ENCODE results near the gene KISS1R.
A peak's percentile ranks its signal among the peaks of the same experiment; 100 is the strongest.
"Not testable (repeated sequence)": the region's sequence is repeated elsewhere in the genome, so short reads cannot be mapped to it uniquely, and the experiment has no call there.

The KISS1R gene

DNA sequence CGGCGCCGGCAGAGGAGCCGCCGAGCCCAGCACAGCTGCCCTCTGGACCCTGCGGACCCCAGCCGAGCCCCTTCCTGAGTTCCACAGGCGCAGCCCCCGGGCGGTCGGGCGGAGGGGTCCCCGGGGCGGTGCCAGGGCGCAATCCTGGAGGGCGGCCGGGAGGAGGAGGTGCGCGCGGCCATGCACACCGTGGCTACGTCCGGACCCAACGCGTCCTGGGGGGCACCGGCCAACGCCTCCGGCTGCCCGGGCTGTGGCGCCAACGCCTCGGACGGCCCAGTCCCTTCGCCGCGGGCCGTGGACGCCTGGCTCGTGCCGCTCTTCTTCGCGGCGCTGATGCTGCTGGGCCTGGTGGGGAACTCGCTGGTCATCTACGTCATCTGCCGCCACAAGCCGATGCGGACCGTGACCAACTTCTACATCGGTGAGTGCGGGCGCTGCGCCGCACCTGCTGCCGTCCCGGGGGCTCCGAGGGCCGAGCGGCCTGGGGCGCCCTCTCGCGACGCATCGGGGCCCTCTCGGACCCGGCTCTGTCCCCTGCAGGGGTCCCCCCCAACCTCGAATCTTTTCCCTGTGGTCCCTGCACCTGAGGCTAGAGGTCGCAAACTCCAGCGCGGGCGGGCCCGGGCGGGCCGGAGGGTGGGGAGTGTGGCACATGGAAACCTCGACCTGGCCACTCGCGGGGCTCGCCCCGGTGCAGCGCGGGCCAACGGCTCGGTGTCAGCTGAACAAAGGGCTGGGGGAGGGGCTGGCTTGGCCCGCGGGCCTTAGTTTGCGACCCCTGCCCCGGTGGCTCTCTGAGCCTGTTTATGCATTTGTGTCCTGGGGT is at the start of gene KISS1R:
Gene KISS1R (plus strand): TSS at position 11 of the 829 bp plus-strand sequence. CDS start 170 bp downstream, at position 181.
- DNase-seq (ENCODE audit: low read depth), result no peak

GRCh38 chr19:867855-868457 is 49.2 kb upstream of the KISS1R start:
- no peak for DNase-seq (ENCODE audit: low read depth)

GRCh38 chr19:868458-869244 is 48.5 kb upstream of the KISS1R start:
- DNase-seq (ENCODE audit: low read depth), result no peak

DNA sequence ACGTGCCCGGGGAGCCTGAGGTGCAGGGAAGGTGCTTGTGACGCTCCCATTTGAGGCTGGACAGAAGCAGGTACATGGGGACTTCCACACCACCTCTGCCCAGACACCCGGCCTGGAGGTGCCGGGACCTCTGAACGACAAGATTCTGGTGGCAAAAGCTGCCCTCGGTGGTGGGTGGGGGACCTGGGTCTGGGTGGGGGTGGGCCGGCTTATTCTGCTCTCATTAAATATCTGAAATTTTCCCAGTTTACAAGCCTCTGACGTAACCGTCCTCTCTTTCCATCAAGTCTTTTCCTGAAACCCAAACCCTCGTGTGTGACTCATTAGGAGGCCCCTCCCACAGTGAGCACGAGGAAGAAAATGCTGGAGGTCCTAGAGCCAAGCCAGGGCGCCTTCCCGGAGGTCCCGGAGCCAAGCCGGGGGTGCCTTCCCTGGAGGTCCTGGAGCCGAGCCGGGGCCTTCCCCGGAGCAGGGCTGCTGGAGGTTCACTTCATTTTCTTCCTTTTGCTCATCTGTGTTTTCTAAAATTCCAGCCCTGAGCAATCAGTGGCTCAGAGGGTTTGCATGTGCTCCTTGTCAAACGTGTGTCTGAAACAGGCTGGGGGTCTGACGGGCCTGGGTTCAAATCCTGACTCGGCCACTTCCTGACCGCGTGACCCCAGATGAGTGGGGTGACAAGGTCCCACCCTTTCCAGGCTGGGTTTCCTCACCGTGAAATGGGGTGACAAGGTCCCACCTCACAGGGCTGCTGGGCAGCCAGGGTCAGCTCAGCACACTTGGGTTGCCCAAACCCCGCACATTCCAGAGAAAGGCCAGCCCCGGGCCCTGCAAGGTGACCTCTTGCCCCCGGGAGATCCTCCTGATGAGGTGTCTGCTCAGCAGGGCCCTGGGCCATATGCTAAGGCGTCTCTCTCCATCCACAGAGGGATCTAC is 47.6 kb upstream of the KISS1R start:
- DNase-seq (ENCODE audit: low read depth), result no peak

GRCh38 chr19:870314-870713 is 46.8 kb upstream of the KISS1R start:
- DNase-seq (ENCODE audit: low read depth), result no peak

DNA sequence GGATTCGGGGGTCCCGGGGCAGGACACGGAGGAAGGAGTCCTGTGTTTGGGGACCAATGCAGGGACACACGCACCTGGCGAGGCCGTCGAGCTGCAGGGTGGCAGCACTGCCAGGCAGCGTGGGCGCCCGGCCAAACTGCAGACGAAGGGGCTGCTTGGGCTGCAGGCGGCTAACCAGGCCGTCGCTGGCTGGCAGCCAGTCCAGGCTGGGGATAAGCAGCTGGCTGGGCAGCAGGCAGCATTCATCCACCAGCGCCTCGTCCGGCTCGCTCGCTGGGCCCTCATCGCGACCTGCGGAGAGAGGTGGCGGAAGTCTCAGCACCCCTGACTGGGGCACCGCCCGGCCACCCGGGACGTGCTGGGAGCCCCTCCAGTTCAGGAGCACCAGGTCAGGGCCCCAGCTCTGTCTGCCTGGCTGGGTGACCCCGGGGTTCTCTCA is 46.2 kb upstream of the KISS1R start:
- no peak for DNase-seq (ENCODE audit: low read depth)

DNA sequence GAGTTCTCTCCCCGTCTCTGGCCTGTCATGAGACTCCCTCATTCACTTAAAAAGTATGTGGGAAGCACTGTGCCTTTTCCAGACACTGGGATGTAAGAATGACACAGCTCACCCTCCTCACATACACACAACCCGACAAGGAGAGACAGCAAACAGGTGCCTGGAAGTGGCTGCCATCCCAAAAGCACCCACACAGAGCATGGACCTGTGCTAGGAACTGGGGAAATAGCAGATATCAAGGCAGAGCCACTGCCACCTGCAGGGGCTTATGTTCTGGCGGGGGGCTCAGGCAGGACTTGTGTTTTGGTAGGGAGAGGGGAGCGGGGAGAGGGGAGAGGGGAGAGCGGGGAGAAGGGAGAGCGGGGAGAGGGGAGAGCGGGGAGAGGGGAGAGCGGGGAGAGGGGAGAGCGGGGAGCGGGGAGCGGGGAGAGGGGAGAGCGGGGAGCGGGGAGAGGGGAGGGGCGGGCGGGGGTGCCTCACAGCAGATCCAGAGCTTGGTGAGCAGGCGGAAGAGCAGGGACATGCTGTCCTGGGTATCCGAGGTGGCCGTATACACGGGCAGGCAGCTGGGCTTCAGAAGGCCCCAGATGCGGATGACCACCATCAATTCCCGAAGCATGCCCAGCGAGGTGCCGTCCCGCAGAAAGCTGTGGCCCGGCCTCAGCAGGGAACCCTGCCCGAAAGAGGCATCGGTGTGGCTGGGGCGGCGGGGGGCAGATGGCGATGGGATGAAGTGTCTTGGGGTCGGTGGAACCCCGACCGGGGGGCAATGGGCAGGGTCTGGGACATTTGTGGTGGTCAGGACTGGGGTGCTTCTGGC is 45.5 kb upstream of the KISS1R start:
- no peak for DNase-seq (ENCODE audit: low read depth)

DNA sequence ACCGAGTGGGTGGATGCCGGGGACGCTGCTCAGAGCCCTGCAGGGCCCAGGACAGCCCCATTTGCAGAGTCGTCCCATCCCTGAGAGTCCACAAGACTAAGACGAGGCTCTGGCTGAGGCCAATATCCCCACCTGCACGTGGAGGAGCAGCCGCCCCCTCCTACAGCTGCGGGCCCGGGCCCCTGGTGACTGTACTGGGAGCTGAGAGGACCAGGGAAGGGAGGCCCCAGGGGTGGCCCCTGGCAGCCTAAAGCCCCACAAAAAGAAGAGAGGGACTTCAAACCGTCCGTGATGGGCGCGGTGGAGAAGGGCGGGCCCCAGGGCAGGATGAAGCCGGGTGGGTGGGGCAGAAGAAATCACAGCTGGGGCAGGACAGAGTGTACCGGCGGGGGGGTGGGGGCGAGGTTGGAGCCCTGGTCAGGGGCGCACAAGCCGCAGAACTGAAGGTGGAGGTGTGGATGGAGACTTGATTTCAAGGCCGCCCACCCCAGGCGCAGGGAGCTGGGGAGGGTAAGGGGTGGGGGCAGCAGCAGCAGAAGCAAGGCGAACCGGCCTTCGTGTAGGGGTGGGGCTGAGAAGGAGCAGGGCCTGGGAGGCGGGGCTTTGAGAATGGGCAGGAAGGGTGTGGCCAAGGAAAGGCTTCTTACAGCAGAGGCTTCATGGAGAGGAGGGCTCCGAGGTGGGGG is 44.7 kb upstream of the KISS1R start:
- peak; percentile 71 for DNase-seq (ENCODE audit: low read depth)

DNA sequence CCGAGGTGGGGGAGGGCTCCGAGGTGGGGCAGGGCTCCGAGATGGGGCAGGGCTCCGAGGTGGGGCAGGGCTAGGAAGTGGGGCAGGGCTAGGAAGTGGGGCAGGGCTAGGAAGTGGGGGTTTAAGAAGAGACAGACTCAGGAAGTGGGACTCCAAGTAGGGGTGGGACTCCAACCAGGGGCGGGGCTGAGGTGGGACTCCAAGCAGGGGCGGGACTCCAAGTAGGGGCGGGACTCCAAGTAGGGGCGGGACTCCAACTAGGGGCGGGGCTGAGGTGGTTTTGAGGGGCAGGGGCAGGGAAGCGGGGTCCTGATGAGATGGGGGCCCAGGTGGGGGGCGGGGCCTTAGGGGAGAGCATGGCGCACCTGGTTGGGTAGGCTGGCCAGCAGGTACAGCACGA is 44.0 kb upstream of the KISS1R start:
- DNase-seq (ENCODE audit: low read depth), result peak; percentile 46

DNA sequence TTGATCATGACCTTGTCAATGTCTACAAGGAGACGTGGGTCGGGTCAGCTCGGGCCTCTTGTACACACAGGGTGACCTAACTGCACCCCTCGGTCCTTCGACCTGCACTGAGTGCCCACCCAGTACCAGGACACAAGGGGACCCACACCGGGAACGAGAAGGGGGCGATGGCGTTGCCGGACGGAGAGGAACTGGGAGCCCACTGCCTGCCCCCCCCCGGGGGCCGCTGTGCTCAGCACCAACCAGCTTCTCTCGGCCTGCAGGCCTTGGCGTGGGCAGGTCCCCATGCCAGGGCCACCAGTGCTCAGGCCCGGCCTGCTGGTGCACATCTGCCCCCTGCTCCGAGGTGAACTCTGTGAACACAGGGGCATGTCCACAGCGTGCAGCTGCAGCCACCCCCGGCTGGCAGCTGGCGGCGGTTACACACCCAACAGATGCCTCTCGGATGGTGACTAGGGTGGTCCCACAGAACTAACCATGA is 43.5 kb upstream of the KISS1R start:
- DNase-seq (ENCODE audit: low read depth), result no peak

DNA sequence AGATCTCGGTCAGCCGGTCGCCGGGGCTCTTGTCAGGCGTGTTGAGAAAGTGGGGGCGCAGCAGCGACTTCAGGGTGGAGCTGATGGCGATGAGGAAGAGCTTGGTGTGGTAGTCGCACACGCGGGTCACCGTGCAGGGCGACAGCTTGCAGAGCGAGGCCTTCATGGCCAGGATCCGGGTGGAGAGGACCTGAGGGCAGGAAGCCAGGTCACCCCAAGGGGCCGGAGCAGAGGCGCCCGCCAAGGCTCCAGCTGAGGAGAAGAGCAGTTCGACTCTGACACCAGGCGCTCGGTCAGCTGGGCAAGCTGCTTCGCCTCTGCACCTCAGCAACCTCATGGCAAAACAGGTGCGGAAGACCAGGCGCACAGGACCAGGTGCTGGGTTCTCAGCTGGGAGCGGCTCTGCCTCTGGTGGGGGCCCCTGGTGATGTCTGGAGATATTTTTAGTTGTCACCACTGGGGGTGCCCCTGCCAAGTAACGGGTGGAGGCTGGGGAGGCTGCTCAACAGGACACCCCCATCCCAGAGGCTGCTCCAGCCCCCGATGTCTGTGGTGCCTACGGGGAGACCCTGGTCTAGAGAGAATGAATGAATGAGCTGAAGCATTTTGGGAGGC is 41.8 kb upstream of the KISS1R start:
- no peak for DNase-seq (ENCODE audit: low read depth)

- no peak for DNase-seq (ENCODE audit: low read depth)
Measured at GRCh38 chr19:876089-876488, 41.0 kb upstream of the KISS1R start.

DNA sequence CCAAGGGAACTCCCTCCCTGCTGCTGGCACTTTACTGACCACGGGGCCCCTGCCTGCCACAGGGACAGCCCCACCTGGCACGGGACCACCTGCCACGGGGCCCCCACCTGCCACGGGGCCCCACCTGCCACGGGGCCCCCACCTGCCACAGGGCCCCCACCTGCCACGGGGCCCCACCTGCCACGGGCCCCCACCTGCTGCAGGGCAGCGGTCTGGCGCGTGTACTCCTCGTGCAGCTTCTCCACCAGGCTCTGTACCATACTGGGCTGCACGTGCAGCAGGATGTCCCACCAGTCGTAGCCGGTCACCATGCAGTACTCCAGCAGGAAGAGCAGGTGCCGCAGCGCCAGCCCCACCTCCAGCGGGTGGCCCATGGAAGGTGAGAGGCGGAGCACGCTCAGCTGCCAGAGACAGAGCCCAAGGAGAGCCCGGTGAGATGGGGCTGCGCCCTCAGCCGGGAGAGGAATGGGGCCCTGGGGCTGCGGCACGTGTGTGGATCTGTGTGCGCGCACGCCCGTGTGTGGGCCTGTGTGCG is 40.3 kb upstream of the KISS1R start:
- DNase-seq (ENCODE audit: low read depth), result no peak

DNA sequence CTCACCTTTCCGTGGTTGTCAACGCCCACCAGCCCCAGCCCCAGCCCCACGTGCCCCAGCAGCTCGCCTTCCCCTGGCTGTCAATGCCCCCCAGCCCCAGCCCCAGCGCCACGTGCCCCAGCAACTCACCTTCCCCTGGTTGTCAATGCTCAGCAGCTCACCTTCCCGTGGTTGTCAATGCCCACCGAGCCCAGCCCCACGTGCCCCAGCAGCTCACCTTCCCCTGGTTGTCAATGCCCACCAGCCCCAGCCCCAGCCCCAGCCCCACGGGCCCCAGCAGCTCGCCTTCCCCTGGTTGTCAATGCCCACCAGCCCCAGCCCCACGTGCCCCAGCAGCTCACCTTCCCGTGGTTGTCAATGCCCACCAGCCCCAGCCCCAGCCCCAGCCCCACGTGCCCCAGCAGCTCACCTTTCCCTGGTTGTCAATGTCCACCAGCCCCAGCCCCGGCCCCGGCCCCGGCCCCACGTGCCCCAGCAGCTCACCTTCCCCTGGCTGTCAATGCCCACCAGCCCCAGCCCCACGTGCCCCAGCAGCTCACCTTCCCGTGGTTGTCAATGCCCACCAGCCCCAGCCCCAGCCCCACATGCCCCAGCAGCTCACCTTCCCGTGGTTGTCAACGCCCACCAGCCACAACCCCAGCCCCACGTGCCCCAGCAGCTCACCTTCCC is 39.0 kb upstream of the KISS1R start:
- not testable (repeated sequence) for DNase-seq (ENCODE audit: low read depth)

- DNase-seq (ENCODE audit: low read depth), result not testable (repeated sequence)
Measured at GRCh38 chr19:878751-879561, 38.2 kb upstream of the KISS1R start.

GRCh38 chr19:879711-880438 is 37.3 kb upstream of the KISS1R start:
- DNase-seq (ENCODE audit: low read depth), result no peak

Data from activated T-cell treated with anti-CD3 and anti-CD28 coated beads for 24 hours (primary cell).